HG03045 (cell line): ENCODE results near the gene TENM4.
"Not testable (repeated sequence)": the region's sequence is repeated elsewhere in the genome, so short reads cannot be mapped to it uniquely, and the experiment has no call there.

Experiments used
- ATAC-seq: cut with Tn5 transposase; IDR thresholded peaks from one replicate; pipeline ENCODE4 v1.9.1; 2021; ENCODE audit warnings: mild to moderate bottlenecking, moderate library complexity; ENCODE audit not compliant: unreplicated experiment

The TENM4 gene

DNA sequence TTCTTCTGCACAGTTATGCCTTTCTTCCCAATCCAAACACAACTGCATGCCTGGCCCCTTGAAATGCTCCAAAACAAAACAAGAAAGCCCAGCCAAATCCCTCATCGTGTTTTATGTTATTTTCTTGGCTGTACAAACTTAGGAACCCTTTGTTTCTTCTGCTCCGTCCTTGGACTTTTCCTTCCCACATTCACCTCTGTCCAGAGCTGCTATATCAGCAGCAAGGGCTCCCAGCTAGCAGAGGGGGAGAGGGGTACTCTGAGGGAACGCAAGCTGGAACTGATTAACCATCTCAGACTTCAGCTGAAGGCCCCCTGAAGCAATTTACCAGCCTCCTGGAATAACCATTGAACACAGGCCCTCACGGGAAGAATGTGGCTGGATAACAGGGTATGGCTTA, 214.7 kb downstream of the TENM4 start:
- ATAC-seq = no peak

DNA sequence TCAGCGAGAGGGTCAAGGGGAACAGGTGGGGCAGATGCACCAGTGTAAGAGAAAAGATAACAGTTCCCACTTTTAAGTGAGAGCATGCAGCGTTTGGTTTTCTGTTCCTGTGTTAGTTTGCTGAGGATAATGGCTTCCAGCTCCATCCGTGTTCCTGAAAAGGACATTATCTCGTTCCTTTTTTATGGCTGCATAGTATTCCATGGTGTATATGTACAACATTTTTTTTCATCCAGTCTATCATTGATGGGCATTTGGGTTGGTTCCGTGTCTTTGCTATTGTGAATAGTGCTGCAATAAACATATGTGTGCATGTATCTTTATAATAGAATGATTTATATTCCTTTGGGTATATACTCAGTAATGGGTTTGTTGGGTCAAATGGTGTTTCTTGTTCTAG, 218.7 kb downstream of the TENM4 start:
- not testable (repeated sequence) for ATAC-seq

DNA sequence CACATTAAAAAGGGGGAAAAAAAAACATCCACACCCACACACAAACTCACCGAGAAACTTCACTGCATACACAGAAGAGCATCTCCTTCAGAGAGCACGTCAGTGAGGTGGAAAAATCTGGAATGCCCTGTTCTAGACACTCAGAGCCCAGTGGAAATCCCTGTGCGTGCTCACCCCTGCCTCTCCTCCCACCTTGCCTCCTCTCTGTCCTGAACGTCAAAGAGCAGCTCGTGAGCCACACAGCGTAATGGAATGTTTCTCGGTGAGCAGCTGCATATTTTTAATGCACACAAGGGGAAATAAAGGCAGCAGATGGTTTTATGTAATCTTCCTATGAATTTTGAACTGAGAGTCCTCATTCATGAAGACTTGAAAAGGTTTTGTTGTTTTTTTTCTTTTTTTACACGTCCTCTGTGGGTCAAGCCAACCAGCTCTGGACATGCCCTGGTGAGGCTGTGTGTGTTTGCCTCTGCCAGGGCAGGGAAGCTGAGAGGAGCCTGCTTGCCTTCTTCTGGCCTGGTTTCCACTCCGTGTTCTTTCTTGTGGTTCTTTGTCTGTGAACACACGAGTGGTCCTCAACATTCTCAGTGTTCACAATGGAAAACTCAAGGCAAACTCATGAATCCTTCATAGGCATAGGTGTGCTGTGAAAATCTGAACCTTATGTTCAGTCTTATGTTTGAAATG, 219.2 kb downstream of the TENM4 start:
- ATAC-seq = no peak

DNA sequence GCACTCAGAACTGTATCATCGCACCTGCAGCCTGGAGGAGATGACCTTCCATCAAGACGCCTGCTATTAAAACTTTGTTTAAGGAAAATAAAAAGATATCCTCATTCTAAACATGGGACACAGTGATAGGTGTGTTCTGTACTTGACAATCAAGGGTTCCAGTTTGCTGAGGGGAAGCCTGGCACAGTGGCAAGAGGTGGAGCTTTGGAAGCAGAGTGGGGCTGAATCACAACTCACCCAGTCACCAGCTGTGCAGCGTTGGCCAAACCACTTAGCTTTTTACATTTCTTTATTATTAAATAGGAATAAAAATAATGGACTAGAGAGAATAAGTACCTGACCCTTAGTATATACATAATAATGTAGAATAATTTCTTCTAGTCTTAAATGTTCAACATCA, 220.7 kb downstream of the TENM4 start:
- ATAC-seq = no peak

DNA sequence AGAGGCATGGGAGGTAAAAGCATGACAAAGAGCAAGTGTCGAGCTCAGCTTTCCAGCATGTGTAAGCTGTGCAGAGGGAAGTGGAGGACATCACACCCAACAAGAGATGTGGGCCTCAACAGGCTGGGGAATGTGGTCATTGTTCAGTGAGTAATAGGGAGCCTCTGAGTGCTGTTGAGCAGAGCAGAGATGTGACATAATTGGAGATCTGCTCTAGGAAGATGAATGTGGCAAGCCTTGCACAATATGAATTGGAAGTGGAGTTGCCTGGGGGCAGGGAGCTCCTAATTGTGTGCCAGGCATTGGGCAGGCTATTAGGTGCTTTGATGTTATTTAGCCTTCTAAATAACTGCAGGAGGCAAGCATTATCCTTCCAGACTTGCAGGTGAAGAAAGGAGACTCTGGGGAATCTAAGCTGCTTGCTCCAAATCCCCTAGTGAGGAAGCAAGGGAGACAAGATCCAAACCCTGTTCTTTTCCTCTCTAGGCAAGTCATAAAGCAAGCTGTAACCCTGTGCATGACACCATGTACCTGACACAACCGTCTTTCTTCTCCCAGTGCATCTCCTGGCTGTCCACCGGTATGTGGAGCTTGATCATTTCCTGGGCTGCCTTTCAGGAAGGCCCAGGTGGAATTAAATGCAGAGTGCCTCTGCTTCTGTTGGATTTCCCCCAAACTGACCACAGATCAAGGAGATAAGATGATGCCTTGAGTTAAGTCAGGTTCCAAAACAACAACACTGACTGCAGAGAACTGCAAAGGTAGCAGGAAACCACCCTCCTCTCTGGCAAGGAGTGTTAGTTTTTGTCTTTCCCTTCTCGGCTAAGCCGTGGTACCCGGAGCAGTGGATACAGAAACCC, 221.4 kb downstream of the TENM4 start:
- ATAC-seq = no peak

DNA sequence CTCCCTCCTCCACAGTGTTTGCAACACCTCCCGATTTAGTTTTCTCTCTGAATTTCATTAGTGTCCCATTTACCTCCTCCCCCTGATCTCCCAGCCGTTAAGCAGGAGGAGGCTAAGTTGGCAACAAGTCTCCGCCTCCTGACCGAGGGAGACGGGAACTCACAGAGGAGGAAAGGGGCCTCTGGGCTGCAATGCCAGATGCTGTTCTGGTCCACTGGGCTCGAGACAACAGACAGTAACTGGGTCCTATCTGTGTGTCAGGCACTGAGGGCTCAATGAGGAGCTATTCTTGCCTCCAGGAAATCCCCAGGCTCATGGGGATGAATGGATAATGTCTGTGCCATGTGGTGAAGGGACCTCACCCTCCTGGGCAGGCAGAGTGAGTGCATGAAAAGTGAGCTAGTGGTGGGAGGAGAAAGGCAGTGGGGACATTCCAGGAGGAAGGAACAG, 228.1 kb downstream of the TENM4 start:
- ATAC-seq = no peak

DNA sequence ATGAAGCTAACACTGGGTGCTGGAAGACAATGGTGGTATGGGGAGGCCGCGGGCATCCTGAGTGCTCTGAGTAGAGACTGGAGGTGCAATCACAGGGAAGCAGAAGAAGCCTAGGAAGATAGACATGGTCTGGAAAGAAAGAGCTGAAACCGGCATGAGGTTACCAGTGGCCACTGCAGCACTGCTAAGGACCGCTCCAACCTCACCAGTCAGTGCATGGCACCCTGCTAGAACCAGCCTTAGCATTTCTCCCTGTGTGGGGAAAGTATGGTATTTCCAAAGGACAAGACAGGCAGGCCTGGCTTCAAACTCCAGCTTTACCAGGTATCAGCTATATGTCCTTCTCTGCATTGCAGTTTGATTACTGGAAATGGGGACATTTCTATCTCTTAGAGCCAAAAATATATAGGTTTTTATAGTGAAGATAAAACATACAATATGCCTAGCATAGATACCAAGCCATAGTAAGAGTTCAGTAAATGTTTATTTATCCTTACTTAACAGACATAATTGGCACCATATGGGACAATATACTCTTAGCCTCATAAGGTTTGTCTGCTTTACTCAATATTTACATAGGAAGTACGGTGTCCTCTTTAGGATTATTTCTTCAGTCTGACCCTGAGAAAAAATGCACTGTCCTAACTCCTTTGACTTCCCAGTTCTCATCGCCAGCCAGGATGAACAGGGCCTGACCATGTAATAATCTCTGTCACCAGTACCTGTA, 231.1 kb downstream of the TENM4 start:
- ATAC-seq = no peak

DNA sequence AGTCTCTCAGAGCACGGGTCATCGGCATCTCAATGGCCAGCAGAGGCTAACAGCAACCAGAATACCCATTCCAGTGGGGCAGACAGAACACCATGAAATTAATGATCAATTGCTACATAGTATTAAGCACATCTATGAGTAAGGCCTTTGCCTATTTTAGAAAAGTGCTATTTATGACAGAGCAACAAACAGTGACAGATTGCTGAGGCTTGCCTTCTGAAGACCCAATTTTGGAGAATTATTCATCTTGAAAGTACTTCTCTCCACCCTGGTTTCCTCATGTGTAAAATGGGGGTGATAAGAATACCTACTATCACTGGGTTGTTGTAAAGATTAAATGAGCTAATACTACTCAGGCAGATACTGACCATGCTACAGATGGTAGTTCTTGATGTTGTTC, 232.7 kb downstream of the TENM4 start:
- ATAC-seq = peak; percentile 55

DNA sequence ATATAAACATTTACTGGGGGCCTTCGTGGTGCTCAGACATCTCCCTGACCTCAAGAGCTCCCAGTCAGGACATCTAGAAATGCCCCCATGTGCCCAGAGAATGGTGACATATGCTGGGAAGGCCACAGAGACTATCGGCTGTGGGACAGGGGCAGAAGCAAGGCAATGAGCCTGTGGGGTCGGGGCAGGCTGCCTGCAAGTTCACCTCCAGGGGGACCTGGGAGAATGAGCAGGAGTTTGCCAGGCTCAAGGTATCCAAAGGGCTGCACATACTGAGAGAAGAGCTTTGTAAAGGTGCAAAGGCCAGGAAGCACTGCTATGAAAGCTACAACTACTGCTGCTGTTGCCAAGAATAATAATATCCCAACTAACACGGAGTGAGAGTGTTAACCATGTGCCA, 233.9 kb downstream of the TENM4 start:
- no peak for ATAC-seq

DNA sequence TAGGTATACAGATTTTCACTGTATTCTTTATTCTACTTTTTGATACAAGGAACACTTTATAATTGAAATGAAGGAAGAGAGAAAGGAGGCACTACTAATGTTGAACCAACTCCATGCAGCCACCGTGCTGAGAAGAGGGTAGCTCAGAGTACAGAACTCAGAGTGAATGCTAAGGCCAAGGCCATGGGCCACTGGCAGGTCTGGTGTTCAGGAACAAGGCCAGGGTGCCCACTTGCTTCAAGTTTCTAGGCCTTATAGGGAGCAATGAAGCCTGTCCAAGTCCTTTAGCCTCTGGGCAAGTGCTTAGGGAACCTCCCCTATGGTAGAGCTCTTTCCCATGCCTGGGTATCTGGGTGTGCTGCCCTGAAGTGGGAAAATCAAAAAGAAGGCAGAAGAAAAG, 235.0 kb downstream of the TENM4 start:
- ATAC-seq = no peak

DNA sequence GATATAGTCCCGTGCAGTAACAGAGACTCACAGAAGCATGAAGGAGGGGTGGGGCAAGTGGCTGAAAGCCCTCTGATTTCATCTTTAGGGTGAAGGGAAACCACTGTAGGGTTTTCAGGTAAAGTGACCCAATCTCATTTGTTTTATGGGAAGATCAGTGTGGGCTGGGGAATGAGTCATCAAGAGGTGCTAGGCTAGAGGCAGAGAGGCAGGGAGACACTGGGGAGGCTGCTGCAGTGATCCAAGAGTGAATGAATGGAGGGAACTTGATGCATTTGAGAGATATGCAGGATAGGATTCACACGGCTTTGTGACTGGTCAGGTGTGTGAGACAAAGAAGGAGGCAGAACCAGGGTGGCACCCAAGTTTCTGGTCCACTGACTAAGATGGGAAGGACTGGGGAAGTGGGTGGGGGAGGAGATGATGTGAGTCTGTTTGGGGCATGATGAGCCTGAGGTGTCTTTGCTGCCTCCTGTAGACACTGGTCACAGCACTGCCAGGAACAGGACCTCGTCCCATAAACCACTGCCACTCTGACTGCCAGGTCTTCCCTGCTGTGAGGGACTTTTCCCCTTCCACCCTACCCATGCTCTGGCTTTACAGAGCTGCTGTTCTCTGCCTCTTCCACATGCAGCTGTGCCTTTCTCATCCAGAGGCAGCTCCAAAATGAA, 239.0 kb downstream of the TENM4 start:
- peak; percentile 61 for ATAC-seq

DNA sequence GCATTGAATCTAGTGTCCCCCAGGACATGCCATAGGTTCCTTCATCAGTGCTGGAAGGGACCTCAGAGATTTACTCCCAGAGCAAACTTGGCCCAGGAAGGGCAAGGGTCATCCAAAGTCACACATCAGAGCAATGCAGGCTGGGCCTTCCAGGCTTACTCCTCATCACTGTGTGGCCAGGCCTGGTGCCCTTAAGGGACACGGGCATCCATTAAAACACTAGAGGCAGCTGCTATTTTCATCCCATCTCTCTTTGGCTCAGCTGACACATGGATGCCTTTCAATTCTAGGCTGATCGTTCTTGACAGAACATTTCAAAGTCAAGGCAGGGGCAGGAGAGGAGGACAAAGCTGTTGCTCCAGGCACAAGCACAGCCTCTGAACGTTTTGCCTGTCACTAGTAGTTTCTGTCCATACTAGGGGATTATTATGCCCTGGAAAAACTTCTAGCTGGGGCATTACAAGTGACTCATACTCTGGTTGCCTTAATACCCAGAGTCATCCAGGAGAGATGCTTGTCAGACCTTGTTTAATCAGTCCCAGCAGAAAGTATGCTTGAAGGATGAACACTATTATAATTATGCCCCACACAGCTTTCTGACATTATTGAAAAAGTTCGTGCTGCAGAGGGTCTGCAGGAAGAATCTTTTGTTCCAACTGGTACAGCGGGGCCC, 240.3 kb downstream of the TENM4 start:
- no peak for ATAC-seq

DNA sequence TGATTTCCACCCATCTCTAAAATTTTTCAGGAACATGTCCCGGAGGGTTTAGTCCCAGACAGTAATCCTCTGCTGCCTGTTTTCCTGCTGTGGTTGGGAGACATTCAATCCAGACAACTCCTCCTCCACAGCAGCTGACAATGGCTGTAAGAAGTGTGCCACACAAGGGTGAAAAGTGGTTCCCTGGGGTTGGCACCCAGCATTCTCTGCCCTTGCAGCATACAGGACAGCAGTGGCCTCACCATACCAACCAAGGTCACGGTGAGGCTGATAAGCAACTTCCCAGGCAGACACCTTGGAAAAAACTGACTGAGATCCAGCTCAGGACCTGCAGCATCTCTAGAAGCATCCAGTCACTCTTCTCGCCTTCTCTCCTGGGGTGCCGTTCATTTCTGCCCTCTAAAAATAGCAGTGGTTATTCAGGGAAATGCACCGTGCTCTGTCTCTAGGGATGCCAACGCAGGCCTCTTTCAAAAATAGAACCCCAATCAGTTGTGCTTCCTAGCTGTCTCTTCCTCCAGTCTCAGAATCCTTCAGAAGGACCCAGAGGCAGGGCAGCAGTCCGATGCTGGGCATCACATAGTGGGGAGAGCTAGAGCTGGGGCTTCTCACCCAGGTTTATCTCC, 241.0 kb downstream of the TENM4 start:
- no peak for ATAC-seq

DNA sequence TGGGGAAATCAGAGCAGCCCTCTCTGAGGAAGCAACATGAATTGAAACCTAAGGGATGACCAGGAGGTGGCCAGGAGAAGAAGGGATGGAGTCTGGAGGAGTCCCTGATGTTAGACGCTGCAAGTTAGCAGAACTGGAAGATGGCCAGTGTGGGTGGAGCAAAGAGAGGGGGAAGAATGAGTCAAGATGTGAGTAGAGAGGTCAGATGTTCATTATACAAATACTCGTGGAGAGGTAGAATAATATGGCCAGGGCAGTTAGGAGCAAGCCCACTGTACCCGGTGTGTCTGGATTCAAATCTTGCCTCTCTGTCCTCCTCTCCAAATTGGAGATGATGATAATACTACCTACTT, 242.0 kb downstream of the TENM4 start:
- no peak for ATAC-seq

DNA sequence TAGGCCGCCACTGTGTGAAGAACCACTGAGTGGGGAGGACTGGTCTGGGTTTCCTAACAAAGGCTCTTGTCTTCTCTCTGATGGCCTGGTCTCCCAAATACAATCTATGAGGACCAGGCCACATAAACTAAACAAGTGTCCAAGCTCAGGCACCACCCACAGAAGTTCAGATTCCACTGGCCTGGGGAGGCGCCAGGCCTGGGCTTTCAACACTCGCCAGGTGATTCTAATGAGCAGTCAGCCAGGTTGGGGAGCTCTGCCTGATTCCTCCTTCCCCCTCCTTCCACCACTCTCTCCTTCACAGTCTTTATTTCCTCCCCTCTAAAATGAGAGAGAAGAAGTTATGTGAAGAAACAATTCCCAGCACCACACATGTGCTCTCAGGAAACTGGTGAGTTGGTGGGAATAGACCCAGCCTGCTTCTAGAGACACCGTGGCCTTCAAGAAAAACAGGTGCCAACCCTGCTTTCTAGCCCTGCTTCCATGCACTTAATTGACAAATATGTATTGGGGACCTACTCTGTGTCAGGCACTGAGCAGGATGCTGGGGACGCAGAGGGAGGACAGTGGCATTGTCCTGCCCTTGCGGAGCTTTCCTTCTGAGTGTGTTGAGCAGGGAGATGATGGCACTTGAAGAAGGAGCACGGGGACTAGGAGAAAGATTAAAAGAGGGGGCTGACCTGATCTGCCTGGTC, 242.5 kb downstream of the TENM4 start:
- ATAC-seq = no peak

DNA sequence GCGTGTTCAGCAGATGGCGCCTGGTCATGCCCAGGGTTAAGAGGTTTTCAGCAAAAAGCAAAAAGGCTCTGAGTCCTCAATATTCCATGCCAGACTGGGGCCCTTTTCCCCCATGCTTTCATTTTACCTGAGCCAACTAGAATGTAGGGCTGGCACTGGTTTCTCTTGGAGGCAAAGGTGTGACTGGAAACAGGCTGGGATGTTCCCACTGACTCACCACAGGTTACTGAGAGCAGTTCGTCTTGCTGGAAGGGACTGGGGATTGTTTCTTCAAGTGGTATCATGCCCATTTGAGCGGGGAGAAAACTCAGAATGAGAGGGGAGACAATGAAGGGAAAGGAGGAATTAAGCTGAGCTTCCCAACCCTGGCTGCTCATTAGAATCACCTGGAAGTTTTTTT, 243.9 kb downstream of the TENM4 start:
- no peak for ATAC-seq

DNA sequence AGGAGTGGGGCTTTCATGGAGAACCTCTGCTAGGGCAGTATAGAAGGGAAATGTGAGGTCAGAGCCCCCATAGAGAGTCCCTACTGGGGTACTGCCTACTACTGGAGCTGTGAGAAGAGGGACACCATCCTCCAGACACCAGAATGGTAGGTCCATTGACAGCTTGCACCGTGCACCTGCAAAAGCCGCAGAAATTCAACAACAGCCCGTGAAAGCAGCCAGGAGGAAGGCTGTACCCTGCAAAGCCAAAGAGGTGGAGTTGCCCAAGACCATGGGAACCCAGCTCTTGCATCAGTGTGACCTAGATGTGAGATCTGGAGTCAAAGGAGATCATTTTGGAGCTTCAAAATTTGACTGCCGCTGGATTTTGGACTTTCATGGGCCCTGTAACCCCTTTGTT, 245.6 kb downstream of the TENM4 start:
- no peak for ATAC-seq

DNA sequence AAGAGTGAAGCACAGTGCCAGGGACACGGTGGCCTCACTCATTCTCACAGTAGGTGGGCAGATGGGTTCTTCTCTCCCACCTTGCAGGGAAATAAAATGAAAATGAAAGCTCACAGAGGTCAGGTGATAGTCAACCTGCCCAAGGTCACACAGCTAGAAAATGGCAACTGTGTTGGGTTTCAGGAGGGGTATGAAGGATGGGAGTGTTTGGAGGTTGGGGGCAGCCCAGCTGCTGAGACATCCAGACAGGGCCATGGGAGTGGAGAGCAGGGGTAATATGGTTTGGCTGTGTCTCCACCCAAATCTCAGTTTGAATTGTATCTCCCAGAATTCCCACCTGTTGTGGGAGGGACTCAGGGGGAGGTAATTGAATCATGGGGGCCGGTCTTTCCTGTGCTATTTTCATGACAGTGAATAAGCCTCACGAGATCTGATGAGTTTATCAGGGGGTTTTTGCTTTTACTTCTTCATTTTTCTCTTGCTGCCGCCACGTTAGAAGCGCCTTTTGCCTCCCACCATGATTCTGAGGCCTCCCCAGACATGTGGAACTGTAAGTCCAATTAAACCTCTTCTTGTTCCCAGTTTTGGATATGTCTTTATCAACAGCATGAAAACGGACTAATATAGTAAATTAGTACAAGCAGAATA, 247.0 kb downstream of the TENM4 start:
- ATAC-seq = no peak

DNA sequence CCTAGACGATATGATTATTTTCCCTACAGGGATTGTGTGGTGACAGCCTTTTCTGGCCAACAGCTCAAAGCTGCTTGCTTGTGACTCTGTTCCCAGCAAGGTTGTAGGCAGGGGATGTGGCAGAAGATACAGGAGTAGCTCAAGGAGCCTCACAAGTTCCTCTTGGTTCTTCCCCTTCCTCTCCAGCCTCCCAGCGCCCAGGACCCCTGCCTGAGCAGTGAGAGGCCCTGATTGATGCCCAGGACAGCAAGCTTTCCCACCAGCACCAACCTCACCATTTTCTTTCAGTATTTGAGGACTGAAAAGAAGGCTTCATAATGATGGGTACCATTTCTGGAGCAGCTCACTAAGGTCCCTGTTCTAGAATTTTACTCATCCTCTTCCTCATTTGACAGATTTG, 248.0 kb downstream of the TENM4 start:
- ATAC-seq = no peak
